HTERT RPE-1 (cell line): ENCODE data around the gene OSGEPL1.
"Not testable (repeated sequence)": the region's sequence is repeated elsewhere in the genome, so short reads cannot be mapped to it uniquely, and the experiment has no call there.

ENCODE experiments used
- in situ Hi-C: fragments of 300-500 bp; cut with MboI; formaldehyde crosslinking; loops from 4 replicates; pipeline ENCODE4 v1.14.3; 2020; ENCODE audit warnings: low sequenced_read_pairs

OSGEPL1 gene, protein sequence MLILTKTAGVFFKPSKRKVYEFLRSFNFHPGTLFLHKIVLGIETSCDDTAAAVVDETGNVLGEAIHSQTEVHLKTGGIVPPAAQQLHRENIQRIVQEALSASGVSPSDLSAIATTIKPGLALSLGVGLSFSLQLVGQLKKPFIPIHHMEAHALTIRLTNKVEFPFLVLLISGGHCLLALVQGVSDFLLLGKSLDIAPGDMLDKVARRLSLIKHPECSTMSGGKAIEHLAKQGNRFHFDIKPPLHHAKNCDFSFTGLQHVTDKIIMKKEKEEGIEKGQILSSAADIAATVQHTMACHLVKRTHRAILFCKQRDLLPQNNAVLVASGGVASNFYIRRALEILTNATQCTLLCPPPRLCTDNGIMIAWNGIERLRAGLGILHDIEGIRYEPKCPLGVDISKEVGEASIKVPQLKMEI

DNA sequence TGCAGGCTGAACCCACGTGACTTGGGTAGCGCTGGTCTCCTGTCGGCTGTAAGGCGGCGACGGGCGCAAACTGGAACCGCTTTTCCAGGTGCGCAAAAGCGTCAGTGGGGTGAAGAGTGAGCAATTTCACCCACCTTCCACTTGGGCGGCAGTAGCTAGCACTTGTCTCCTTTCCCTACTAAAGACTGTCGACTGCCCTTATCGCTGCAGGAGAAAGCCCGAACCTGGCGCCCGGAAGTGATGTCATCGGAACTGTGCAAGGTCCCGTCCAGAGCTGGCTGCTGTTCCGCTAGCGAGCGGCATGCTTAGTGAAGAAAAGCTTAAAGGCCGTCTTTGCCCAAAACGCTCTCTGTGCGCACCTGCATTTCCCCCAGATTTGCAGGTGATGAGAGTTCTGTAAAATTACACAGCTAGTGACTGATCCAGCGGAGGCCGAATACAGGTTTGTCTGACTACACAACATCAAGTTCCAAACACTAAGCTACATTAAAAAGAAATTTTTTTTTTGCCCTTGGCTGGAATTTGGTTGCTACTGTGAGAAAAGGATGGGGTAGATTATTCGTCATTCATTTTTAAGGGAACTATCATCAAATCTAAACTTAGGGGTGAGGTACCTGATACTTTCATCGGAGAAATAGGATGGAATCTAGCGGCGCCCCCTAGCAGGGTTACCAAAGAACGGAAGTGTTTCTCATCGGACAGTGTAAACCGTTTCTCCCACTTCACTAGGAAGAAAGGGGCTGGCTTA lies at the start of gene OSGEPL1:
OSGEPL1 (minus strand) TSS at position 242 of the 748 bp plus-strand sequence. CDS start 1,152 bp downstream, outside the sequence.
- in situ Hi-C loops = no loop called here

DNA sequence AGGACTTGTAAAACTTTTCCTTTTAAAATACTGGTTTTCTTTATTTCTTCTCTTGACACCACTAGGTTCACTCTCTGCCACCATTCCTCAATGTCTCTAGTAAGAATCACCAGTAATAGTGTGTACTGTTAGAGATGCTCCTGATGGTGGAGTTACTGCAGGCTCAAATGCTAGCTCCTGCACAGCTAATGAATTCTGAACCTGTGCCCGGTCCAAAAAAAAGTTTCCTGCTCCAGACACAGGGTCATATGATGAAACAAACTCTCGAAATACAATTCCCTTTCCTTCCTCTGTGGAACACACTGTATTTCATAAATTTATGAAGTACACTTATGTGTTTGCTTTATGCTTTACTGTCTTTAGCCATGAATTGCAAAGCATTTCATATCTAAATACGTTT lies 40.8 kb upstream of the OSGEPL1 start:
- in situ Hi-C loops = no loop called here

DNA sequence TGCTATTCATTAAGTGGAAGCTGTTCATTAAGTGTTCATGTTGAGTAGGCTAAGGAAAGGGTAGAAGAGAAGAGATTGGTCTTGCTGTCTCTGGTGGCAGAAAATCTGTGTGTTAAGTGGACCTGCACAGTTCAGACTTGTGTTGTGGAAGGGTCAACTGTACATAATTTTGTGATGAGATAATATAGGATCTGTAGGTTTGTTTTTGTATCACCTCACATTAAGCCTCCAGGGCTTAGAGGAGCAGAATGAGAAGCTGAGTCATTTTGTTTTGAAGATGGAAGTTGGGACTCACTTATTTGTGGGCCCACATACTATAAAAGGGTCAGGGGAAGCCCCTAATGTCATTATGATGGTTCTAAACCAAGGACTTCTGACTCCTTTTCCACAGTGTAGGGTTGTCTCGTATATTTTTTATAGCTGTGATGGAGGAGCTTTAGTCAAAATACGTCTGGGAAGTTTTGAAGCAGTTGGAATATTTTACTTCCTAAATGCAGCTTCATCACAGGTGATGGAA lies 39.9 kb upstream of the OSGEPL1 start:
- in situ Hi-C loops = no loop called here

DNA sequence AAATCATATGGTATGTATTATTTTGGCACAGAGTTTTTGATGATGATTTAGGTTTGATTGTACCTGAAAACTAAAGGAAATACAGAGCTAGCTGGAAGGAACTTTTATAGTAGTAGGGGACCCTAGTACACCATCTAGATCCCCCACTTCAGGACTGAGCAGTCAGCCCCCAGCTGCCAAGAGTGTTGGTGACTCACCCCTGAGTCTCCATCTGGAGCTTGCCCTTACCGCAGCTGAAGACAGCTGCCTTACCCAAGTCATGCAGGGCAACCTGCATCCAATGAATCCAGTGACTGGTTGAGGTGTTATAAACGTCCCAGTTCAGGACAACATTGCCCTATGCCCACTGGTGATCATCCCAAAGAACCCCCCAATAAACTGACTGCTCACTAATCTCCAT lies 36.9 kb upstream of the OSGEPL1 start:
- in situ Hi-C loops = no loop called here

DNA sequence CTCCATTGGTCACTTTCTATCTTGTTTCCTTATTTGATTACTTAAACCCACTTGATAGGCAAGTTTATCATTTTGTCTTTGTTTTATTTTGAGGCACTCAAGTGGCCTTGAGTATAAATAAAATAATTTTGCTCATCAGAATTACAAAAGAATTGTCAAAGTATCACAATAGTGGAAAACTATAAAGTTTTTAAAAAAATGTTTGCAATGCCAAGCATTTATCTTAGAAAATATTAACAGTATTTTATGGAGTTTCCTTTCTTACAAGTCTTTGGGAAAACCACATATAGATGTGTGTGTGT lies 36.4 kb upstream of the OSGEPL1 start:
- in situ Hi-C loops = no loop called here

DNA sequence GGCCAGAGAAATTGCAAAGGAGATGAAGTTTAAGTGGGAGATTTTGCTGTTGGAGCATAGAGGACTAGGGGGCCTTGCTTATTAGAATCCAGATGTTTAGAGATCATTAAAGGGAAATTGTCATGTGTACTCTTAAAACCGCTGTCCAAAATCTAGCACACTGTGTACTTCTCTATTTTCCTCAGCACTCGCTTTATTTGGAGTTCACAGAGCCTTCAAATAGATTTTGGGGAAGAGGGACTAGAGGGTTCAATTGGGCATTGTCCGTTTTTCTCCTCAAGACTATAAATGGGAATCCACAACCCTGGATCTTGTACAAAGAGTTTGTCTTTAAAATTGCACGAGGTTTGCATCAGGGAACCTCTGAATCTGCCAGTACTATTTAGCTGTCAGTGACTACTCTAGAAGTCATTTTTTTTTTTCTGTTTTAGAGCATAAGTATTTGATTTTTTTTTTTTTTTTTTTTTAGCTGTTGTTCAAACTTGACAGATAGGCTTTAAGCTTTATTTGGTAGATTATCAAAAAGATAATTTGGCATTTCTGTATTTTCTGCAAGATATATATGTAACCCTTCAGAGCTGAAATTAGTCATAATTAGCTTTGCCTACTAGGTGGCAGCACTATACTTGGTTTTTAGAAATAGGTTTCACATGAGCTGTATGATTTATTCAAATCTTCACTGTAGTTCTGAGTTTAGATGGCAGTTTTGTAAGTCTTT lies 35.9 kb upstream of the OSGEPL1 start:
- in situ Hi-C loops = no loop called here

DNA sequence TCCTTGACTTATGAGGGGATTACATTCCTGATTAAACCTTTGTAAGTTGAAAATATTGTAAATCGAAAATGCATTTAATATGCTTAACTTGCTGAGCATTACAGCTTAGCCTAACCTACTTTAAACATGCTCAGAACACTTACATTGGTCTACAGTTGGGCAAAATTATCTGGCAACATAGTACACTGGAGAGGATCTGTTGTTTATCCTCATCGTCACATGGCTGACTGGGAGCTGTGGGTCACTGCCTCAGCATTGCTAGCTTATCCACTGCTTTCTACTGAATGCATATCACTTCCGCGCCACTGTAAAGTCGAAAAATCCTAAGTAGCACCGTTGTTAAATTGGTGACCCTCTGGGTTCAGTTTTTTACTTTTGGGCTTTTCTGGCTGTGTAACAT lies 35.3 kb upstream of the OSGEPL1 start:
- in situ Hi-C loops = no loop called here

DNA sequence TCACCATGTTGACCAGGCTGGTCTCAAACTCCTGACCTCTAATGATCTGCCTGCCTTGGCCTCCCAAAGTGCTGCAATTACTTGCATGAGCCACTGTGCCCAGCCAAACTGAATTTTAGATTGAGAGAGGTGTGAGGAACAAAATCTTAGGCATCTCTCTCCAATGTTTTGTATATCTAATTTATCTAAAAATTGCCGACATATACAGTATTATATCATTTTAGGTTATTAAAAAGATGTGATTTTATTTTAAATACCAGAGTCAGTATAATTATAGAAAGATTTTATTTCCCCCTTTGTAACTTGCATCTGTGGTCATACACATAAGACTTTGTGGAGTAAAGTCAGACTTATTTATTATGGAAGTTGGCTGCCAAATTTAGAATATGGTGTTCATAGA lies 31.7 kb upstream of the OSGEPL1 start:
- in situ Hi-C loops = no loop called here

DNA sequence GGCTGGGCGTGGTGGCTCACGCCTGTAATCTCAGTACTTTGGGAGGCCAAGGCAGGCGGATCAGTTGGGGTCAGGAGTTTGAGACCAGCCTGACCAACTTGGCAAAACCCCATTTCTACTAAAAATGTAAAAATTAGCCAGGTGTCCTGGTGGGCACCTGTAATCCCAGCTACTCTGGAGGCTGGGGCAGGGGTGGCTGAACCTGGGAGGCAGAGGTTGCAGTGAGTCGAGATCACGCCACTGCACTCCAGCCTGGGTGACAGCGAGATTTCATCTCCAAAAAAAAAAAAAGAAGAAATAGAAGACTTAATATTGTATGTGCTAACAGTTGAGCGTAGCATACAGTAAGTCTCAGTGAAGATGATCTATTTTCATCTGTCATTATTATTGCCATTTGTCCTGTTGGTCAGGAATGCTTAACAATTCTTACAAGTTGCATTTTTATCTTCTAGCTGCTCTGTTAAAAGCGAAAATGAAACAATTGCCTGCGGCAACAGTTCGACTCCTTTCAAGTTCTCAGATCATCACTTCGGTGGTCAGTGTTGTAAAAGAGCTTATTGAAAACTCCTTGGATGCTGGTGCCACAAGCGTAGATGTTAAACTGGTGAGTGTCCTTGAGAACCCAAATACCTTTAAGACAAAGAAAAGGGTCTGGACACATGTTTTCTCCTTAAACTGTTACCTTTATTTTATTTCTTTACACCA lies 28.9 kb upstream of the OSGEPL1 start:
- in situ Hi-C loops = no loop called here

DNA sequence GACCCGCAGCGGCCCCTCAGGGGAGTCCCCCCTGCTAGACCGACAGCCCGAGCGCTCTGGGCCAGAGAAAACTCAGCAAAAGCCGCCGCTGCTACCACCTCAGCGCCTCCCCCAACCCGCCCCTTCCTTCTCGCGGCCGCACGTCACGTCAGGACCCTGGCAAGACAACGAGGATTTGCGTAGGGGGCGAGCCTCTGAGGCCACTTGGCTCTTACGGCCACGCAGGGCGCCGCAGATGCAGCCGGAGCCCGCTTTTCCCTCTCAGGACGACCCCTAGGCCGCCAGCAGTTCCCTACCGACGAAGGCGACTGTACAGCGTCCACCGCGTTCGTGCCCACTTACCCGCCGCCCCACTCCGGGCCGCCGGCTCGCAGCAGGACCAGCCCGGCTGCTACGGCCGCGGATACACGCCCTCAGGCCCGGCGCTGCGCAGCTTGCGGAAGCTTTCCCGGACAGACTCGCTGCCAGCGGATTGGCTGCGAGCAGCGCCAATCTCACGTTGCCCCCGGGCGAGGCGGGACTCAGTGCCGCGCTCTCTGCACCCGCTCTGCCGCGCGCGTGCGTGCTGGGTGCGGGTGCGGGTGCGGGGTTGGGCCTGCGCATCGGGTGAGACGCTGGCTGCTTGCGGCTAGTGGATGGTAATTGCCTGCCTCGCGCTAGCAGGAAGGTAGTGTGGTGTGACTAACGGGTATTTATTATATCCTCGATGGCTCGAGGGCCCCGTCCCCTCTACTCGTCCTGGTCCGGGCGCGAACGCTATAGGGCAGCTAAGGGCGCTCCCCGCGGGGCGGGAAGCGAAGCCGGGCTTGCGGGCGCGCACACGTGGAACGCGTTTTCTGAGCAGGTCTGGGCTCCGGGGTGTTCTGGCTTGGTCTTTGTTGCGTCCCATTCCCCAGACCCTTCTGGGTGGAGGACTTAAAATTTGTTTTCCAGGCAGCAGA lies 21.6 kb upstream of the OSGEPL1 start, which contains the start of the genes ORMDL1 and PMS1:
ORMDL1 (minus strand) TSS at position 413 of the 941 bp plus-strand sequence. CDS start 1,744 bp downstream, outside the sequence.
PMS1 (plus strand) TSS at position 524 of the 941 bp plus-strand sequence. CDS start 7,360 bp downstream, outside the sequence.
- in situ Hi-C loops = no loop called here

DNA sequence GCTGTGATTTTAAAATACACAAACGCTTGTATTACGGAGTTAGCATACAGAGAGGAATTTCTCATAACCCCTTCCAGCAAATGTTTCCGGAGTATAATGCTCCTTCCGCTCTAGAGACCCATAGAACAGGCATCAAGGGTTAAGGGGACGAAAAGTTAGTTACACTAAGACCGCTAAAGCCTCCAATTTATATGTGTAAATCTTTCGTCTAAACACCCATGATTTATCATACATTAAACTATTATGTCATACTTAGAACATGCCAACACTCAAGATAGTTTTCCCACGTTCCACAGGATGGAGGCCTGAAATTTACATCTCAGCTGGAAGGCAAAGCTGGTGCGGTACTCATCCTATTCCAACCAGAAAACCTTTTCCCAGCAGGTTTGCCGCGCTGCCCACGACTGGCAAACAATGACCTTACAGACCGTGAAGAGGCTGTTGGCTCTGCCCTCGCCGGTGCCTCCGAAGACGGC lies 20.9 kb upstream of the OSGEPL1 start:
- in situ Hi-C loops = no loop called here

DNA sequence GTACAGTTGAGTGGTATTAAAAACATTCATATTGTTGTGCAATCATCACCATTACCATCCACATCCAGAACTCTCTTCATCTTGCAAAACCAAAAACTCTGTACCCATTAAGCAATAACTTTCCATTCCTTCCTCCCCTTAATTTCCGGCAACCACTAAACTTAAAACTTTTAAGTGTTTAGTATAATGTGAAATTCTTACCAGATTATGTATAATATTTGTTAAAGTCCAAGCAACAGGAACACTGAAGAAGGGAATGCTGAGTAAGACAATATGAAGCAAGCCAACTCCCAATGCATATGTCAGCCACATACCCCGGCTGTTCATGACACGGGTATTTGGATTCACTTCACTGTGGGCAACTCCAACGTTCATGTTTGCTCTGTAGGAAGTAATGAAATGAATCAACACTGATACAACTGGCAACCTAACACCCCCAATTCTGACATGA lies 19.7 kb upstream of the OSGEPL1 start:
- in situ Hi-C loops = no loop called here

DNA sequence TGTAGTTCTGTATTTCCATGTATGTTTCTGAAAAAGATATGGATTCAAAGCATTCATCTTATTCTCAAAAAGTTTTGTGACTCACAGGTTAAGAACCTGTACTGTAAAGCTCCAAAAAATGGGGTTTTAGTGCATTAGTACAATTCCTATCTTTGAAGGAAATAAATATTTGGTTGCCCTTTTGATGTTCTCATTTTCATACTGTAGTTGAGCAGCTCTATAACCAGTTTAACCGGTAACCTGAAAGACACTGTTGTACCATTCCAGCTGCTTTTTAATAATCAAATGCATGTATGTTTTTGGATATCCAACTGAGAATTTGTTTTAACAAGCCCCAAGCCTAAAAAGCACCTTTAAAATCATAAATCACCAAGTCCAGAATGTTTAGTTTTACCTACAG lies 9.6 kb upstream of the OSGEPL1 start:
- in situ Hi-C loops = no loop called here

DNA sequence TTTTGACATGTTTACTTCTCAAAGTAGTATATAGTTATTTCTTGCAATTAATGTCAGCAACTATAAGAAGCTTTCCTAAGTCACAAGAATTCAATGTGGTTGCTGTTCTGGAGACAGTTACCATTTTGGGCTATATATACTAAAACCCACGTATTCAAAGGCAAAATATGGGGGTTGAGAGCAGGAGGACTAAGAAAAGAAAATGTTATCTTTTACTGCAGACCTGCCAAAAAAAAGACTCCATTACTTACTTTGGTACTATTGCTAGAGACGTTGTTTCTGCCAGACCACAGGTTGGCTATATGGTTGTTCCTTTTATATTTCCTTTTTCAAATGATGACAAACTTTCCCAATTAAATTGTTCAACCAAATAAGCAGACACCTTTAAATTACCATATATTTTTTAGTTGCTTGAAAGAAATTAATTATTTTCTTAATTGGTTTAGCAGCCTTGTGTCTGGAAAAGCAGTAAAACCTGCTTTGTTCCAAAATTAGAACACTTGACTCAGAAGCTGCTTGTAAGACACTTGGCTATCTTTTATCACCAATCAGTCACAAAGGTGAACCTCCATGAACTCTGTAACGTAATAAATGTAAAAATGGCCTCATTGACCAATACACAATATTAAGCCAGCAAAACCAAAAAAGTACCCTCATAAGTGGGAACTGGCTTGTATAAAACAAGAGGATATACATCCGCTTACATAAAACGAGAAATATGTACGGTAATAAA lies 8.2 kb upstream of the OSGEPL1 start:
- in situ Hi-C loops = no loop called here

DNA sequence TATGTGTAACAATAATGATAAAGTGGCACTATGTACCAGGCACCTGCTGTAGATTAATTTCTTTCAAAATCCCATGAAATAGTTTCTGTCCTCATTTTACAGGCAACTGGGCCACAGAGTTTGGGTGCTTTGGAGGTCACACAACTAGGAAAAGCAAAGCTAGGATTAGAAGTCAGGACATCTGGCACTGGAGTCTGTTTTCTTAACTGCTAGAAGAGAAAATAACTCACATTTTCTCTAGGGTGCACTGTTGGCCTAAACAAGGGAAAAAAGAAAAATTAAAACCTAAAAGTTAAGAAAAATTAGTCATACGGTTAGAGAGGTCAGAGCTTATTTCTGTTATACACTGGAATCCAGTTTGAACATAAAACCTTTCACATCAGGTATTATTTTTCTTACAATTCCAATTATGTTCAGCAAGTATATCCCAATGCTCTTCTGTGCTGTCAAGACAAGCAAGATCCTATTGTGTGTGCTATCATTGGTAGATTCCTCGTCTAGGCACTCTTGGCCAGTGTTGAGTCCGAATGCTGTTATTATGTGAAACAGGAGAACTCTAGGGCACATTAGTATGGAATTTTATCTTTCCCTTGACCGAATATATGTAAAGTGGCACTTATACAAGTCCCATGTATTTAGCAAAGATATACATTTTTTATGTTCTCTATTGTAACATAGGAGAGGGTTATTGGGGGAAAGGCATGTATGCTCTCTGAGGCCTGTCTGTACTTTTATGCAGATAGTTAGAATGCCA lies 1.5 kb upstream of the OSGEPL1 start:
- in situ Hi-C loops = no loop called here

DNA sequence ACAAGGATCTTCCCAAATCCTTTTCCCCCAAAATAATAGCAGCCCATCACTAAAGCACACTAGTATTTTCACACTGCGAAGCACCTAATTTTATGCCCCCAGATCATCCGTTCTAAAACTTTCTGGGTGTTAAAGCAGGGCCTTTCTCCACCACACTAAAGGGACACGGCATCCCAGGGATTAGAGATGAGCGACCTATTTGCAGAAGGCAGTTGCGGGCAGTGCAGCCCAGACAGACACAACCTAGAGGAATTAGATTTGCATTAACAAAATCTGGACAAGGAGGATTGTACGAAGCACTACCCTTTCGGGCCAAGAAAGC lies 402 bp downstream of the OSGEPL1 start:
- in situ Hi-C loops = no loop called here

DNA sequence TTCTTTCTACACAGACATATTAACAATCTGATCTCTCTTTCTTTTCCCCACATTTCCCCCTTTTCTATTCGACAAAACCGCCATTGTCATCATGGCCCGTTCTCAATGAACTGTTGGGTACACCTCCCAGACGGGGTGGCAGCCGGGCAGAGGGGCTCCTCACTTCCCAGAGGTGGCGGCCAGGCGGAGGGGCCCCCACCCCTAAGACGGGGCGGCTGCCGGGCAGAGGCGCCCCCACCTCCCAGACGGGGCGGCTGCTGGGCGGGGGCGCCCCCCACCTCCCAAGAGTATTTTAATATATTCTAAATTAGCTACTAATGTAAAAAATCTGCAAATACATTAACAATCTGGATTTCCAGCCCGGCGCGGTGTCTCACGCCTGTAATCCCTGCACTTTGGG lies 2.4 kb downstream of the OSGEPL1 start:
- in situ Hi-C loops = not testable (repeated sequence)

DNA sequence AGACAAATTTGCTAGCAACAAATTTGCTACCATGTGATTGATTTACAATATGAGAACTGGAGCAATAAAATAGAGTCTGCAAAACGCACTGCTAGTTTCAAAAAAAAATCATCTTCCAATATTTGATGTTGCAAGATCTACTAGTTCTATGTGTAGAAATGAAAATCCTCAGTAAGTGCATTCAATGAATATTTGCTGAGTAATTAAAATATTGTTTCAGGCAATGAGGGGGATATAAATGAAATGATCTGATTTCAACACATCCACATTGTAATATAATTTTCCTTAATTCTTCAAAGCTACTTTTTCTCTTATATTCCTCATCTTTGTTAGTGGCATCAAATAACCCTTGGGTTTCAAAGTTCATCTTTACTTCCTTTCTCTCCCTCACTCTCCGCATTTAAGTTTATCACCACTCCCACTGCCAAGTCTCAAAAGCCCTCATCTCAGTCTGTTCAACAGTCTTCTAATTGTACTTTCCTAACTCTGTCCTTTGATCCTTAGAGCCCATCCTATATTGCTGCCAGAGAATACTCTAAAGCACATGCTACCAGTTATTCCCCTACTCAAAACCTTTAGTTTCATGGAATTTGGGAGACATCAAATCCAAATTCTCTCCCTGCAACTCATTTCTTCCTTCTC lies 6.2 kb downstream of the OSGEPL1 start:
- in situ Hi-C loops = no loop called here
